HepG2 (cell line): ENCODE measurements around the gene ARHGAP25. TPM values are rescaled to one million over a fixed set of nuclear protein-coding genes. Genes with fewer than 3 reads are reported as not detected.

Experiments used
- ATAC-seq: fragments of 200-7000 bp; cut with Tn5 transposase; 3 replicates; pipeline ENCODE4 v1.9.1; 2020; ENCODE audit warnings: mild to moderate bottlenecking, moderate library complexity
- BruUV-seq: library from RNA; stranded (reverse); fragments of 400-500 nt; replicated peaks from 2 replicates; lab custom pipeline; 2021; lab: Mats Ljungman, UMichigan
- CTCF ChIA-PET: fragments of 300-600 bp; formaldehyde crosslinking; extraction: SDS; loops from one replicate; lab custom pipeline; 2021; ENCODE audit warnings: low total read pairs, inconsistent platforms, low intra/inter-chr PET ratio; lab: Yijun Ruan, JAX
- POLR2A ChIA-PET: fragments of 350-600 bp; sonication (Branson Sonifier 250); formaldehyde crosslinking; loops from one replicate; lab custom pipeline; 2020; ENCODE audit warnings: antibody characterized with exemption, inconsistent platforms; lab: Yijun Ruan, JAX
- DNase-seq: peaks from one replicate; pipeline ENCODE4 v3.0.0-alpha.2; 2015; ENCODE audit warnings: low spot score
- FAIRE-seq: peaks from 3 replicates; lab custom pipeline; 2011; peaks lifted over from hg19 to GRCh38; lab: Jason Lieb, UNC
- H2AFZ ChIP-seq: one replicate; pipeline ENCODE4 v1.6.1; 2011; ENCODE audit warnings: low read length, inconsistent platforms
- H3K27ac ChIP-seq: fragments of 300-600 bp; 3 replicates; pipeline ENCODE4 v1.8.0; 2011; ENCODE audit warnings: mixed run types, mild to moderate bottlenecking, mixed read lengths, low read length, inconsistent platforms; ENCODE audit not compliant: insufficient read depth; ENCODE audit errors: extremely low read length
- H3K27me3 ChIP-seq, 2 experiments: fragments of 200-600 bp in 1 of 2; 2 replicates in 1 of 2; 3 replicates in 1 of 2; pipeline versions ENCODE4 v1.6.0 to v1.8.0; 2011; ENCODE audit warnings: low read length in 2 of 2, mild to moderate bottlenecking in 2 of 2, moderate library complexity in 2 of 2, inconsistent platforms in 1 of 2; ENCODE audit not compliant: insufficient read depth in 2 of 2, control insufficient read depth in 1 of 2
- H3K36me3 ChIP-seq, 2 experiments: fragments of 200-600 bp in 1 of 2; replicated peaks in 1 of 2; 2 replicates in 1 of 2; 3 replicates in 1 of 2; pipeline versions ENCODE4 v1.5.1 to v1.8.0; 2011; ENCODE audit warnings: low read length in 2 of 2, inconsistent platforms in 1 of 2; ENCODE audit not compliant: insufficient read depth in 2 of 2, control insufficient read depth in 1 of 2
- H3K4me1 ChIP-seq: 2 replicates; pipeline ENCODE4 v1.5.1; 2012; ENCODE audit warnings: low read length, inconsistent platforms; ENCODE audit not compliant: insufficient read depth
- H3K4me2 ChIP-seq: 2 replicates; pipeline ENCODE4 v1.6.0; 2011; ENCODE audit warnings: low read depth, low read length, inconsistent platforms
- H3K4me3 ChIP-seq, 3 experiments: fragments of 200-600 bp in 1 of 3; sonication (generic), shearing (Covaris generic) in 1 of 3; replicated peaks in 1 of 3; 2 replicates each; pipeline ENCODE4 v1.5.1; 2011 to 2016; ENCODE audit warnings: low read length in 3 of 3, inconsistent platforms in 2 of 3, low read depth in 2 of 3, mild to moderate bottlenecking in 2 of 3, control low read depth in 1 of 3, mixed read lengths in 1 of 3; ENCODE audit not compliant: insufficient read depth in 1 of 3
- H3K79me2 ChIP-seq: one replicate; pipeline ENCODE4 v1.6.1; 2011; ENCODE audit warnings: low read length, inconsistent platforms; ENCODE audit not compliant: insufficient read depth
- H3K9ac ChIP-seq: 2 replicates; pipeline ENCODE4 v1.6.0; 2011; ENCODE audit warnings: mild to moderate bottlenecking, low read depth, low read length, inconsistent platforms; ENCODE audit not compliant: insufficient read depth
- H3K9me3 ChIP-seq: 2 replicates; pipeline ENCODE4 v1.5.1; 2012; ENCODE audit warnings: mild to moderate bottlenecking, low read length
- H4K20me1 ChIP-seq: 2 replicates; pipeline ENCODE4 v1.6.0; 2011; ENCODE audit warnings: inconsistent platforms, mild to moderate bottlenecking, low read length, moderate library complexity; ENCODE audit not compliant: insufficient read depth
- DNMT1 ChIP-seq: sonication (generic); formaldehyde crosslinking; IDR thresholded peaks from 2 replicates; pipeline ENCODE4 v1.5.1; 2020; ENCODE audit warnings: mild to moderate bottlenecking, missing genetic modification reagents
- HDAC2 ChIP-seq: sonication (generic); formaldehyde crosslinking; IDR thresholded peaks from 2 replicates; pipeline ENCODE4 v1.4.0; 2020; ENCODE audit warnings: missing genetic modification reagents
- LBX2 ChIP-seq: sonication (generic); formaldehyde crosslinking; IDR thresholded peaks from 2 replicates; pipeline ENCODE4 v1.5.0; 2020; ENCODE audit warnings: missing genetic modification reagents, mild to moderate bottlenecking, borderline replicate concordance
- NFYB ChIP-seq: sonication (generic); formaldehyde crosslinking; IDR thresholded peaks from 2 replicates; pipeline ENCODE4 v1.4.0; 2020; ENCODE audit warnings: missing genetic modification reagents
- PRMT3 ChIP-seq: sonication (generic); formaldehyde crosslinking; IDR thresholded peaks from 2 replicates; pipeline ENCODE4 v1.8.1; 2022; ENCODE audit warnings: low read depth, mild to moderate bottlenecking, moderate library complexity, missing genetic modification reagents, borderline replicate concordance
- SP2 ChIP-seq: sonication (generic); formaldehyde crosslinking; IDR thresholded peaks from 2 replicates; pipeline ENCODE4 v1.5.1; 2020; ENCODE audit warnings: mild to moderate bottlenecking, missing genetic modification reagents
- ZNF296 ChIP-seq: sonication (generic); formaldehyde crosslinking; conservative IDR thresholded peaks from 2 replicates; pipeline ENCODE4 v1.5.0; 2020; ENCODE audit warnings: mild to moderate bottlenecking, missing genetic modification reagents
- WGBS: methylation state at CpG from one replicate; pipeline ENCODE4 v1.1.6; 2017; ENCODE audit warnings: low lambda C conversion rate; 5-methylcytosine and 5-hydroxymethylcytosine counted together
- in situ Hi-C: cut with HindIII; loops from 2 replicates; pipeline ENCODE4 v1.10.0; 2017; ENCODE audit warnings: low pct_unique_long_range_greater_than_20kb; ENCODE audit not compliant: extremely low pct_ligation_motif_present
- intact Hi-C: fragments of 100-400 bp; cut with micrococcal nuclease; formaldehyde crosslinking; loops from one replicate; pipeline ENCODE4 v1.10.0; 2022; ENCODE audit not compliant: unreplicated experiment
- polyA plus RNA-seq, 8 experiments: library from polyadenylated mRNA; depleted of rRNA in 3 of 8; stranded (reverse) in 7 of 8; unstranded in 1 of 8; fragments of >200 nt; fragmentation: Illumina TruSeq in 4 of 8; extraction: Trizol in 4 of 8; gene quantifications; 2 replicates each; pipeline versions ENCODE4 v1.2.1 to v1.2.3, GENCODE V29; 2011 to 2016; ENCODE audit warnings: low read depth in 4 of 8, missing spikeins in 1 of 8, mixed read lengths in 1 of 8; ENCODE audit not compliant: insufficient read depth in 1 of 8
- total RNA-seq, 5 experiments: library from RNA; depleted of rRNA; stranded (reverse); fragments of >200 nt; fragmentation: Illumina TruSeq; extraction: Trizol; gene quantifications; 2 replicates each; pipeline ENCODE4 v1.2.3, GENCODE V29; 2016; ENCODE audit warnings: low read depth in 1 of 5
- TF ChIP-seq, protein P1 (sequence below): IDR thresholded peaks from 2 replicates; pipeline ENCODE4 v1.6.1; 2016; ENCODE audit warnings: low read depth
- TF ChIP-seq, protein P2 (sequence below): sonication (generic); formaldehyde crosslinking; IDR thresholded peaks from 2 replicates; pipeline ENCODE4 v1.5.0; 2020; ENCODE audit warnings: missing genetic modification reagents

ARHGAP25 gene
- total and polyA plus RNA-seq, 2 of the 13 experiments (the other 11 are each of a cell fraction or from before 2014, with no cell fraction given), result not detected

GRCh38 chr2:68719912-68720311, 14.7 kb upstream of the ARHGAP25 start:
- no TSS peak for BruUV-seq
- intact Hi-C loops (no loop called here), in situ Hi-C loops (no loop called here)
- Histone ChIP-seq H4K20me1 (no peaks in the 10 kb centered on the region), H3K36me3 (no peaks in the 10 kb centered on the region), H3K9ac (no peak overlapping the region), H2AFZ (no peak overlapping the region), H3K4me3 (no peak overlapping the region), H3K79me2 (no peaks in the 10 kb centered on the region), H3K4me1 (no peaks in the 10 kb centered on the region), H3K27me3 (no peaks in the 10 kb centered on the region), H3K4me2 (no peak overlapping the region), H3K27ac (no peak overlapping the region), H3K9me3 (no peaks in the 10 kb centered on the region)
- WGBS, result 1% methylated on average over 4 of the region's 4 CpGs
- no peak for FAIRE-seq
- ChIA-PET CTCF (no interaction called here), POLR2A (no interaction called here)
- DNase-seq, result no peak
- no peak for TF ChIP-seq ZNF296 (CRISPR knock-in tag)
- TF ChIP-seq PRMT3 (CRISPR knock-in tag), result no peak
- TF ChIP-seq DNMT1, result no peak
- TF ChIP-seq, protein P1, sequence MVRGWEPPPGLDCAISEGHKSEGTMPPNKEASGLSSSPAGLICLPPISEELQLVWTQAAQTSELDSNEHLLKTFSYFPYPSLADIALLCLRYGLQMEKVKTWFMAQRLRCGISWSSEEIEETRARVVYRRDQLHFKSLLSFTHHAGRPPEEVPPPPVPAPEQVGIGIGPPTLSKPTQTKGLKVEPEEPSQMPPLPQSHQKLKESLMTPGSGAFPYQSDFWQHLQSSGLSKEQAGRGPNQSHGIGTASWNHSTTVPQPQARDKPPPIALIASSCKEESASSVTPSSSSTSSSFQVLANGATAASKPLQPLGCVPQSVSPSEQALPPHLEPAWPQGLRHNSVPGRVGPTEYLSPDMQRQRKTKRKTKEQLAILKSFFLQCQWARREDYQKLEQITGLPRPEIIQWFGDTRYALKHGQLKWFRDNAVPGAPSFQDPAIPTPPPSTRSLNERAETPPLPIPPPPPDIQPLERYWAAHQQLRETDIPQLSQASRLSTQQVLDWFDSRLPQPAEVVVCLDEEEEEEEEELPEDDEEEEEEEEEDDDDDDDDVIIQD (CRISPR knock-in tag), result no peak
- TF ChIP-seq, protein P2, sequence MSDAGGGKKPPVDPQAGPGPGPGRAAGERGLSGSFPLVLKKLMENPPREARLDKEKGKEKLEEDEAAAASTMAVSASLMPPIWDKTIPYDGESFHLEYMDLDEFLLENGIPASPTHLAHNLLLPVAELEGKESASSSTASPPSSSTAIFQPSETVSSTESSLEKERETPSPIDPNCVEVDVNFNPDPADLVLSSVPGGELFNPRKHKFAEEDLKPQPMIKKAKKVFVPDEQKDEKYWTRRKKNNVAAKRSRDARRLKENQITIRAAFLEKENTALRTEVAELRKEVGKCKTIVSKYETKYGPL (CRISPR knock-in tag), result no peak
- no peak for TF ChIP-seq NFYB (CRISPR knock-in tag)
- TF ChIP-seq HDAC2 (CRISPR knock-in tag), result no peak
- no peak for TF ChIP-seq SP2 (CRISPR knock-in tag)
- TF ChIP-seq LBX2 (CRISPR knock-in tag), result no peak
- no peak for ATAC-seq
